CD14-positive monocyte (primary cell): ENCODE measurements around the gene PHACTR2. TPM values are rescaled to one million over a fixed set of nuclear protein-coding genes. Genes with fewer than 3 reads are reported as not detected.
A peak's percentile ranks its signal among the peaks of the same experiment; 100 is the strongest.

ENCODE experiments used
- DNase-seq, 3 donors: peaks; one replicate each; pipeline ENCODE4 v3.0.0-alpha.2; 2011 to 2022
- H2AFZ ChIP-seq: 2 replicates; pipeline ENCODE4 v1.6.0; 2012; ENCODE audit warnings: mild to moderate bottlenecking, low read depth, low read length, inconsistent platforms; ENCODE audit not compliant: insufficient read depth, poor library complexity, severe bottlenecking
- H3K27ac ChIP-seq, 2 donors: 1 replicate in 1 of 2; 2 replicates in 1 of 2; pipeline ENCODE4 v1.5.1; 2012 to 2013; ENCODE audit warnings: low read length in 2 of 2, control low read depth in 1 of 2, inconsistent platforms in 1 of 2, low read depth in 1 of 2, mild to moderate bottlenecking in 1 of 2
- H3K27me3 ChIP-seq, 2 donors: one replicate each; pipeline versions ENCODE4 v1.6.0 to v1.6.1; 2011 to 2013; ENCODE audit warnings: low read length in 2 of 2; ENCODE audit not compliant: control insufficient read depth in 2 of 2, insufficient read depth in 2 of 2
- H3K36me3 ChIP-seq, 2 donors: replicated peaks in 1 of 2; 1 replicate in 1 of 2; 2 replicates in 1 of 2; pipeline versions ENCODE4 v1.5.1 to v1.6.1; 2012 to 2013; ENCODE audit warnings: low read length in 2 of 2, control low read depth in 1 of 2, inconsistent platforms in 1 of 2, mild to moderate bottlenecking in 1 of 2; ENCODE audit not compliant: insufficient read depth in 2 of 2, control insufficient read depth in 1 of 2
- H3K4me1 ChIP-seq, 2 donors: 1 replicate in 1 of 2; 2 replicates in 1 of 2; pipeline versions ENCODE4 v1.5.1 to v1.6.1; 2012 to 2013; ENCODE audit warnings: low read length in 2 of 2, control low read depth in 1 of 2, inconsistent platforms in 1 of 2, mild to moderate bottlenecking in 1 of 2, moderate library complexity in 1 of 2; ENCODE audit not compliant: insufficient read depth in 2 of 2, control insufficient read depth in 1 of 2
- H3K4me2 ChIP-seq: replicated peaks from 2 replicates; pipeline ENCODE3; 2012; ENCODE audit warnings: low read length, moderate library complexity, mild to moderate bottlenecking; ENCODE audit not compliant: poor library complexity, severe bottlenecking; ENCODE audit errors: extremely low read depth
- H3K4me3 ChIP-seq, 3 experiments: fragments of 200-600 bp in 1 of 3; sonication (generic) in 1 of 3; replicated peaks in 1 of 3; 1 replicate in 2 of 3; 2 replicates in 1 of 3; pipeline ENCODE4 v1.5.1; 2011 to 2013; ENCODE audit warnings: low read length in 3 of 3, mild to moderate bottlenecking in 3 of 3, control low read depth in 2 of 3, low read depth in 2 of 3, inconsistent platforms in 1 of 3, moderate library complexity in 1 of 3
- H3K79me2 ChIP-seq: 2 replicates; pipeline ENCODE4 v1.6.0; 2012; ENCODE audit warnings: mild to moderate bottlenecking, control low read depth, inconsistent platforms, low read length, moderate library complexity; ENCODE audit not compliant: insufficient read depth
- H3K9ac ChIP-seq: 2 replicates; pipeline ENCODE4 v1.6.0; 2017; ENCODE audit warnings: low read length, mild to moderate bottlenecking; ENCODE audit not compliant: insufficient read depth, poor library complexity, severe bottlenecking
- H3K9me3 ChIP-seq, 2 donors: replicated peaks in 1 of 2; 1 replicate in 1 of 2; 2 replicates in 1 of 2; pipeline versions ENCODE4 v1.5.1 to v1.6.1; 2012 to 2013; ENCODE audit warnings: low read length in 2 of 2, control low read depth in 1 of 2; ENCODE audit not compliant: control insufficient read depth in 1 of 2, insufficient read depth in 1 of 2
- H4K20me1 ChIP-seq: 2 replicates; pipeline ENCODE4 v1.6.0; 2012; ENCODE audit warnings: mild to moderate bottlenecking, low read length, control low read depth, moderate library complexity; ENCODE audit not compliant: insufficient read depth
- H3K27ac Mint-ChIP-seq, 7 donors: one replicate each; pipeline ENCODE4 v1.8.0; 2020; ENCODE audit warnings: mild to moderate bottlenecking in 7 of 7, mixed read lengths in 7 of 7, moderate library complexity in 6 of 7, inconsistent platforms in 2 of 7
- H3K27me3 Mint-ChIP-seq, 3 donors: one replicate each; pipeline ENCODE4 v1.8.0; 2021 to 2022; ENCODE audit warnings: low read depth in 3 of 3, mild to moderate bottlenecking in 3 of 3, mixed read lengths in 3 of 3, moderate library complexity in 3 of 3, inconsistent platforms in 1 of 3
- H3K36me3 Mint-ChIP-seq, 2 donors: one replicate each; pipeline ENCODE4 v1.8.0; 2020; ENCODE audit warnings: mixed read lengths in 2 of 2, inconsistent platforms in 1 of 2, mild to moderate bottlenecking in 1 of 2
- H3K4me1 Mint-ChIP-seq: one replicate; pipeline ENCODE4 v1.8.0; 2020; ENCODE audit warnings: mild to moderate bottlenecking, mixed read lengths
- H3K4me3 Mint-ChIP-seq, 2 donors: one replicate each; pipeline ENCODE4 v1.8.0; 2020; ENCODE audit warnings: mild to moderate bottlenecking in 2 of 2, mixed read lengths in 2 of 2, moderate library complexity in 1 of 2
- H3K9me3 Mint-ChIP-seq, 7 donors: one replicate each; pipeline ENCODE4 v1.8.0; 2020 to 2022; ENCODE audit warnings: mixed read lengths in 7 of 7, mild to moderate bottlenecking in 6 of 7, moderate library complexity in 6 of 7, inconsistent platforms in 2 of 7
- WGBS: methylation state at CpG from one replicate; pipeline ENCODE4 v1.1.5; 2013; ENCODE audit warnings: missing lambda C conversion rate; ENCODE audit not compliant: insufficient coverage; 5-methylcytosine and 5-hydroxymethylcytosine counted together
- intact Hi-C, 2 donors: fragments of 100-400 bp; cut with micrococcal nuclease; formaldehyde crosslinking; loops; one replicate each; pipeline versions ENCODE4 v1.15.0 to v1.15.1; 2023
- polyA plus RNA-seq, 3 donors: library from polyadenylated mRNA; depleted of rRNA in 1 of 3; unstranded in 2 of 3; stranded (reverse) in 1 of 3; fragments of 300-500 nt in 2 of 3; fragments of >200 nt in 1 of 3; fragmentation: Illumina TruSeq in 2 of 3; gene quantifications; 1 replicate in 2 of 3; 2 replicates in 1 of 3; pipeline ENCODE4 v1.2.3, GENCODE V29; 2012 to 2021
- TF ChIP-seq, protein P1 (sequence below): fragments of 200-600 bp; IDR thresholded peaks from one replicate; pipeline ENCODE4 v1.8.0; 2022; ENCODE audit warnings: antibody characterized with exemption, mild to moderate bottlenecking

The PHACTR2 gene
- polyA plus RNA-seq, 3 donors, result 9.6 to 11.6 (median 11.2) TPM

- H2AFZ ChIP-seq, result no peak overlapping the region
- Mint-ChIP-seq H3K4me1 (peaks cover under 1% of the 10 kb centered on the region), H3K36me3 (peaks cover 83 to 97% of the 10 kb centered on the region in 2 donors)
Measured at GRCh38 chr6:143859891-143860660, 182.3 kb downstream of the PHACTR2 start.

DNA sequence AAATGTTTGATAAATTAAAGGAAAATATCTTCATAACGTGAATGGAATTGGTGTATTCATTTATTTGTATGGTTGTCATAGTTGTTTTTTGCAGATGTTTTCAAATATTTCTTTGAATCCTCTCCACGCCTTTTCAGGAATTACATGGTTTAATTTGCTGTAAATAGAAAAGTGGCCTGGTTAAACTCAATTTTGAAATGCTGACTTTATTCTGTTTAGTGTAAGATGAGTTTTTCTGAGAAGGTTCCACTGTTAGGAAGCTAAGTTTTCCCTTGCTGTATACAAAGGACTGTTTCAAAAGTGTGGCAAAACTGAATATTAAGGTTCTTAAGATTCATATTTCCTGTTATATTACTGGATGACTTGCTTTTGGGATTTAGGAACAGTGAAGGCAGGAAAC is 186.0 kb downstream of the PHACTR2 start:
- H3K9ac ChIP-seq, result no peak overlapping the region
- Mint-ChIP-seq H3K36me3 (peaks cover 59 to 80% of the 10 kb centered on the region in 2 donors), H3K9me3 (peaks cover 0 to 5% (median 0%) of the 10 kb centered on the region in 7 donors)

More at GRCh38 chr6:143859891-143860660, 182.3 kb downstream of the PHACTR2 start:
- 100% methylated on average over 1 of the region's 3 CpGs for WGBS
- Mint-ChIP-seq H3K9me3 (peaks cover 0 to 4% (median 1%) of the 10 kb centered on the region in 7 donors), H3K27me3 (no peaks in the 10 kb centered on the region), H3K4me3 (no peak overlapping the region), H3K27ac (peak overlapping the region in 1 of 7 donors; percentile 63)
- Histone ChIP-seq H3K9me3 (no peaks in the 10 kb centered on the region), H3K4me1 (no peaks in the 10 kb centered on the region), H3K27ac (no peak overlapping the region), H3K27me3 (no peaks in the 10 kb centered on the region), H3K79me2 (no peaks in the 10 kb centered on the region), H3K9ac (no peak overlapping the region), H3K4me2 (no peak overlapping the region), H3K36me3 (peaks cover 89 to 100% of the 10 kb centered on the region in 2 donors), H4K20me1 (no peaks in the 10 kb centered on the region), H3K4me3 (no peak overlapping the region)
- TF ChIP-seq, protein P1, sequence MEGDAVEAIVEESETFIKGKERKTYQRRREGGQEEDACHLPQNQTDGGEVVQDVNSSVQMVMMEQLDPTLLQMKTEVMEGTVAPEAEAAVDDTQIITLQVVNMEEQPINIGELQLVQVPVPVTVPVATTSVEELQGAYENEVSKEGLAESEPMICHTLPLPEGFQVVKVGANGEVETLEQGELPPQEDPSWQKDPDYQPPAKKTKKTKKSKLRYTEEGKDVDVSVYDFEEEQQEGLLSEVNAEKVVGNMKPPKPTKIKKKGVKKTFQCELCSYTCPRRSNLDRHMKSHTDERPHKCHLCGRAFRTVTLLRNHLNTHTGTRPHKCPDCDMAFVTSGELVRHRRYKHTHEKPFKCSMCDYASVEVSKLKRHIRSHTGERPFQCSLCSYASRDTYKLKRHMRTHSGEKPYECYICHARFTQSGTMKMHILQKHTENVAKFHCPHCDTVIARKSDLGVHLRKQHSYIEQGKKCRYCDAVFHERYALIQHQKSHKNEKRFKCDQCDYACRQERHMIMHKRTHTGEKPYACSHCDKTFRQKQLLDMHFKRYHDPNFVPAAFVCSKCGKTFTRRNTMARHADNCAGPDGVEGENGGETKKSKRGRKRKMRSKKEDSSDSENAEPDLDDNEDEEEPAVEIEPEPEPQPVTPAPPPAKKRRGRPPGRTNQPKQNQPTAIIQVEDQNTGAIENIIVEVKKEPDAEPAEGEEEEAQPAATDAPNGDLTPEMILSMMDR, result no peak
- no peak for DNase-seq
- intact Hi-C loops, result no loop called here

More for the DNA sequence above, 186.0 kb downstream of the PHACTR2 start:
- no peaks in the 10 kb centered on the region for H3K4me1 Mint-ChIP-seq
- intact Hi-C loops, result no loop called here
- TF ChIP-seq, protein P1, result no peak
- Histone ChIP-seq H3K4me3 (no peak overlapping the region), H3K27me3 (no peaks in the 10 kb centered on the region), H4K20me1 (no peaks in the 10 kb centered on the region), H3K79me2 (no peaks in the 10 kb centered on the region), H2AFZ (no peak overlapping the region), H3K4me1 (no peaks in the 10 kb centered on the region), H3K9me3 (no peaks in the 10 kb centered on the region), H3K27ac (no peak overlapping the region), H3K36me3 (peaks cover 64 to 77% of the 10 kb centered on the region in 2 donors), H3K4me2 (no peak overlapping the region)
- 100% methylated on average over 1 of the region's 2 CpGs for WGBS
- DNase-seq, result no peak
- peaks cover 0 to 1% (median 0%) of the 10 kb centered on the region in 3 donors for H3K27me3 Mint-ChIP-seq
- no peak overlapping the region for H3K4me3 Mint-ChIP-seq
- H3K27ac Mint-ChIP-seq, result no peak overlapping the region
